ENCODE data around the gene LIPT2. TPM values are rescaled to one million over a fixed set of nuclear protein-coding genes. Genes with fewer than 3 reads are reported as not detected.

The LIPT2 gene
- total RNA-seq, 1 donor, result 1.4 TPM

DNA sequence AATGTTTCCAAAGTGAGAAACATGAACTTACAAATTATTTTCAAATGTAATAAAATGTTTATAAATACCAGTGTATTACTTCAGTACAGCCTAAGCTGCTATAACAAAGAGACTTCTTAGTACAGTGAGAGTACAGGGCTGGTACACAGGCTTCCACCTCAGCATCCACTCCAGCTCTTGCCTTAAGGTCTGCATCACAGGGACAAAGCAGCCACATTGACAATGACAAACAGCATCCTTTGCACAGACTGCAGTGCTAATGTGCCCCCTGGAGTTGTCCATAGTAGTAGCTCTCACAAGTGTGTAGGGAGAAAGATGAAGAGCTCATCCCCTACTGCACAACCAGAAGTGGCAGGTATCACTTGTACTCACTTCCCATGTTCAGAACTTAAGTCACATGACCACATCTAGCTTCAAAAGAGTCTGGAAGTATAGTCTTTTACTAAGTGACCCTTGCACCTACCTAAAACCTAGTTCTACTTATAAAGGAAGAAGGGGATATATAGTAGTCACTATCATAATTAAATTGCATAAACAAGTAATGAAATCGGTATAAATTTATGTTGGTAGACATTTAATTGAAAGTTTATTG lies 10.7 kb upstream of the LIPT2 start:
- no peak for TF ChIP-seq CTCF (IDR thresholded peaks at IDR 0.05; ENCODE audit: insufficient read depth, low read length)
- H3K4me3 ChIP-seq (ENCODE audit: low read depth, low read length), result no peak overlapping the region
- no peak for DNase-seq (ENCODE audit: low read depth)

DNA sequence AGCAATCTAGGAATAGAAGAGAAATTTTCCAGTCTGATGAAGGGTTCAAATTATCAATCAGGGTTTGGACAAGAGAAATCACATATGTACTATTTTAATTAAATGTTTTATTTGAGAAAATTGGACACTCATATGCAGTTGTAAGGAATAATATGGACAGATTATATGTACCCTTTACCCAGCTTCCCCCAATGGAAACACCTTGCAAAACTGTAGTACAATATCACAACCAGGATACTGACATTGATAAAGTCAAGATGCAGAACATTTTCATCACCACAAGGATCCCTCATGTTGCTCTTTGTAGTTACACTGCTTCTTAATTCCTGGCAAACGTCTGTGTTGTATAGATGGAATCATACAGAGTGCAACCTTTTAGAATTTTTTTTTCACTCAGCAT lies 1.4 kb upstream of the LIPT2 start:
- H3K4me3 ChIP-seq (ENCODE audit: low read depth, low read length), result no peak overlapping the region
- DNase-seq (ENCODE audit: low read depth), result no peak
- TF ChIP-seq CTCF (IDR thresholded peaks at IDR 0.05; ENCODE audit: insufficient read depth, low read length), result no peak

DNA sequence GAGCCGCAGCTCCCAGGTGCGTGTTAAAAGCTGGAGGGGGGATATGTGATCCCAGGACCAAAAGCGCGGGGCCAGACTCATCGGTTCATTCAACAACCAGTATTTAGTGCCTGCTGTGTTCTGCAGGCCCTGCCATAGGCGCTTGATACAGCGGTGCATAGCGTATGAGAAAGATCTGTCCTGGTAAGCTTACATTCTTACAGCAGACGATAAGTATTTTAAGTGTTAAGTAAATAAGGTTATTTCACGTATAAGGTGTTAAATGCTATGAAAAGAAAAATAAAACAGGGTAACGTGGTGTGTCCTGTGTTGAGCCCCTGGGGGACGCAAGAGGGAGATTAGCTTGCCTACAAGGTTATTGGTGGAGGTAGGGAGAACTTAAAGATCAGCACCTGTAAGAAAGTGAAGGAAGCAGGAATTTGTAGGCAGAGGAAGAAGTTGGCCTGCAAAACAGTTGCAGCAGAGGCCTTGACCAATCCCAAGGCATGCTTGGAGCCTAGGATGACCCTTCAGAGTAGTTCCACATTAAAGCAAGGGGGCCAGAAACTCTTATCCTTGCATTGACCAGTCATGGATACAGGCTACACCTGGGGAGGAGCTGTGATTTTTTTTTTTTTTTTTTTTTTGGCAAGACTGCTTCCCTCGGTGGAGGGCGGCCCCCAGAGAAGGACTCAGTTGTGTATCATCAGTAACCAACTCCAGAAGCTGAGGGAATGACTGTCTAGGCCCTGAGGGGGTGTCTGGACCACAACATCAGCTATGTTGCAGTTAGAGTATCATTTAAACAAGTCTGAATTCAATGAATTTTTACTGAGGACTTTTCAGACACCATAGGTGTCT lies 487 bp upstream of the LIPT2 start:
- H3K4me3 ChIP-seq (ENCODE audit: low read depth, low read length), result peak overlapping the region; percentile 77
- DNase-seq (ENCODE audit: low read depth), result peak; percentile 30
- peak; percentile 15 for TF ChIP-seq CTCF (IDR thresholded peaks at IDR 0.05; ENCODE audit: insufficient read depth, low read length)

DNA sequence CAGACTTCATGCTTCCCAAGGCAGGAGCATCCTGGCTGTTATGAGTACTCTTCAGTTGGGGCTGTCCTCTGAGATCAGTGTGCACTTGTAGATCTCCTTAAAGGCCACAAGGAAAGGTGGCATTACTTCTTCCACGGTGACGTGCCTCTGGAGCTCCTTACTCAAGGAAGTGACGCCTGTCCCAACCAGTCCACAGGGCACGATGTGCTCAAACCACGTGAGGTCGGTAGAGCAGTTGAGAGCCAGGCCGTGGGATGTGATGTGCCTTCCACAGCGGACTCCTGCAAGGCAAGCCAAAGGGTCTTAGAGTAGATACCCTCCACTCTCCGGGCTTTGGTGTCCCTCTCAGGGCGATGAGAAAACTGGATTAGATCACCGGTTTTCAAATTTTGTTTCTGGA lies 1.4 kb downstream of the LIPT2 start:
- no peak overlapping the region for H3K4me3 ChIP-seq (ENCODE audit: low read depth, low read length)
- no peak for DNase-seq (ENCODE audit: low read depth)
- no peak for TF ChIP-seq CTCF (IDR thresholded peaks at IDR 0.05; ENCODE audit: insufficient read depth, low read length)

DNA sequence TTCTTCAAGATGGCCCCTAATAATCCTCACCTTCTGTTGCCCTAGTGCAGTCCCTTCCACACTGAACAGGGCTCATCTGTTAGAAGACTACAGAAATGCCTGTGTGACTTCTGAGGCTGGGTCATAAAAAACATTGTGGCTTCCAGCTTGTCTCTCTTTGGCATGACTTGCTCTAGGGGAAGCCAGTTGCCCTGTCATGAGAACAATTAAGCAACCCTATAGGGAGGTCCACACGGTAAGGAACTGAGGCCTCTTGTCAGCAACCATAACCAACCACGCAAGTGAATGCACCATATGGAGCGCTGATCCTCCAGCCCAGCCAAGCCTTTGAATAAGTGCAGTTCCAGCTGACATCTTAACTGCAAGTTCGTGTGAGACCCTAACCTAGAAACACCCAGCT lies 2.6 kb downstream of the LIPT2 start:
- no peak overlapping the region for H3K4me3 ChIP-seq (ENCODE audit: low read depth, low read length)
- no peak for TF ChIP-seq CTCF (IDR thresholded peaks at IDR 0.05; ENCODE audit: insufficient read depth, low read length)
- DNase-seq (ENCODE audit: low read depth), result no peak

- no peak for DNase-seq (ENCODE audit: low read depth)
- no peak for TF ChIP-seq CTCF (IDR thresholded peaks at IDR 0.05; ENCODE audit: insufficient read depth, low read length)
- H3K4me3 ChIP-seq (ENCODE audit: low read depth, low read length), result no peak overlapping the region
These were observed 5.6 kb downstream of the LIPT2 start for GRCh38 chr11:74487875-74488274.
